HL-60 (cell line): ENCODE results near the gene SH2B2.
"Not testable (repeated sequence)": the region's sequence is repeated elsewhere in the genome, so short reads cannot be mapped to it uniquely, and the experiment has no call there.

ENCODE experiments used
- CTCF ChIP-seq: IDR thresholded peaks from one replicate; pipeline ENCODE4 v1.5.1; 2011; ENCODE audit warnings: low read length, control low read depth, inconsistent platforms; ENCODE audit not compliant: insufficient read depth
- POLR2AphosphoS5 ChIP-seq: IDR thresholded peaks from 2 replicates; pipeline ENCODE4 v1.6.1; 2012; ENCODE audit warnings: low read depth

GRCh38 chr7:102328863-102329262 is 42.2 kb downstream of the SH2B2 start:
- TF ChIP-seq CTCF, POLR2AphosphoS5: not testable (repeated sequence)
